ENCODE data around the gene PINLYP.
A peak's percentile ranks its signal among the peaks of the same experiment; 100 is the strongest.
"Not testable (repeated sequence)": the region's sequence is repeated elsewhere in the genome, so short reads cannot be mapped to it uniquely, and the experiment has no call there.

The PINLYP gene

DNA sequence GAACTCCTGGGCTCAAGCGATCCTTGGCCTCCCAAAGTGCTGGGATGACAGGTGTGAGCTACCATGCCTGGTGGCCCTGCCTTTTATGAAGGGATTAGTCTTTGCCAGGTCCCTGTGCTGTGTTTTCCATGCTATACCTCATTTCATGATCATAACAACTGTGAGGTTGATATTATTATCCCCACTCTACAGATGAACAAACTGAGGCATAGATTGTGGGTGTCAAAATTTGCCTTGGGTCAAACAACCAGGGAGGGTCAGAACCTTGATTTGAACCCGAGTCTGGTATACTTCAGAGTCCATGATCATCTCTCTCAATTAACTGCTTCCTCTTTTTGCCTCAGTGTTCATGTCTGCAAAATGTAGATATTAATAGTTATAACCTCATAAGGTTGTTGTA lies 6.9 kb downstream of the PINLYP start:
- no peak for DNase-seq (ENCODE audit: low spot score)

DNA sequence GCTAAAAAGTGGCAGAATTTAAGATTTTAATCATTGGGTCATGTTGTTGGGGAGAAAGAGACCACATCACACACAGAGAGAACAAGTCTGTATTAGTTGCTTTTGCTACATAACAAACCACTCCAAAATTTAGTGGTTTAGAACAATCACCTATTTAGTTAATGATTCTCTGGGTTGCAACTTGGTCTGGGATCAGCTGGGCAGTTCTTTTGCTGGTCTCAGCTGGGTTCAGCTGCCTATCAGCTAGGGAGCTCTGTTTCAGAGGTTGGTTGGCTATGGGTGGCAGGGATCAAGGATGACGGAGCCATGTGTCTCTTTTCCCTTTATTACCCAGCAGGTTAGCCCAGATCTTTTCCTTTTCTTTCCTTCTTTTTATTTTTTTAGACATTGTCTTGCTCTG lies 8.9 kb downstream of the PINLYP start:
- DNase-seq (ENCODE audit: low spot score): no peak

DNA sequence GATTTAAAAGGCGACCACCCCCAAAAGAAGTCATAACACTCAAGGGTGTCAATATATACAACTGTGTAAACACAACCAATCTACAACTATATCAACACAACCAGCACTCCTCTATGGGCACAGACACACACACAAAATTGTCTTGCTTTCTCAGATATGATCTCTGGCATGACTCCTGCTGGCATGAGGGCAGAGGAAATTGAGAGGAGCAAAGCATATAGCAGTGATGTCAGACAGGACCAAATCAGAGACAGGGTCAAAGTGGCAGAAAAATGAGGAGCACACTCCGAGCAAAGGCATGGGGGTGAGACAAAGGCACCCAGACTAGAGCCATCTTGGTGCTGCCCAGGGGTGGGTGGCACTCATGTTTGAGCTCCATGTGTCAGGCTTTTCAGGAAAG lies 10.7 kb downstream of the PINLYP start:
- no peak for DNase-seq (ENCODE audit: low spot score)

DNA sequence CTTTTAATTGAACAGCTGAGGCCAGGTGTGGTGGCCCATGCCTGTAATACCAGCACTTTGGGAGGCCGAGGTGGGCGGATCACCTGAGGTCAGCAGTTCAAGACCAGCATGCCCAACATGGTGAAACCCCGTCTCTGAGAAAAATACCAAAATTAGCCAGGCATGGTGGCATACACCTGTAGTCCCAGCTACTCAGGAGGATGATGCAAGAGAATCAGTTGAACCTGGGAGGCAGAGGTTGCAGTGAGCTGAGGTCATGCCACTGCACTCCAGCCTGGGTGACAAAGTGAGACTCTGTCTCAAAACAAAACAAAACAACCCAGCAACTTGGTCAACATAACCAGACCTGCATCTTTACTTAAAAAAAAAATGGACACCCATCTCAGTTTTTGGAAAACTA lies 11.4 kb downstream of the PINLYP start:
- not testable (repeated sequence) for DNase-seq (ENCODE audit: low spot score)

DNA sequence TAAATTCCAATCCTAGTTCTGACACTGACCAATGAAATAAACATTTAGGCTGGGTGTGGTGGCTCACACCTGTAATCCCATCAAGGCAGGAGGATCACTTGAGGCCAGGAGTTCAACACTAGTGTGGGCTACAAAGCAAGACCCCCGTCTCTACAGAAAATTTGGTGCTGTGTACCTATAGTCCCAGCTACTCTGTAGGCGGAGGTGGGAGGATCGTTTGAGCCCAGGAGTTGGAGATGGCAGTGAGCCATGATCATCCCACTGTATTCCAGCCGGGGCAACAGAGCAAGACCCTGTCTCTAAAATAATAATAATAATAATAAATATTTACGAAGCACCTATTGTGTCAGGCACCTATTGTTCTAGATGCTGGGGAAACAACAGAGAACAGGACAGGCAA lies 13.7 kb downstream of the PINLYP start:
- DNase-seq (ENCODE audit: low spot score): no peak

DNA sequence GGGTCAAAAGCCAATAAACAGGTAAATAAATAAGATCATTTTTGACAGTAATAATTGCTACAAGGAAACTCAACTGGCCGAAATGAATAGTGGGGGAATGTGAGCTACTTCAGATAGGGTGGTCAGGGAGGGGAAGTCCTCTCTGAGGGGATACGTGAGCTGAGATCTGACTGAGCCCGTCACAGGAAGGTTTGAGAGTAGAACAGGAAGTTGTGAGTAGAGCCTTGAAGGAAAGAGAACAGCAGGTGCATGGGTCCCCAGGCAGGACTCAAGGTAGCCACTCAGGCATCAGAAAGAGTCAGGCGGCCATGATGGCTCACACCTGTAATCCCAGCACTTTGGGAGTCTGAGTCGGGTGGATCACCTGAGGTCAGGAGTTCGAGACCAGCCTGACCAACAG lies 14.1 kb downstream of the PINLYP start:
- DNase-seq (ENCODE audit: low spot score): no peak

DNA sequence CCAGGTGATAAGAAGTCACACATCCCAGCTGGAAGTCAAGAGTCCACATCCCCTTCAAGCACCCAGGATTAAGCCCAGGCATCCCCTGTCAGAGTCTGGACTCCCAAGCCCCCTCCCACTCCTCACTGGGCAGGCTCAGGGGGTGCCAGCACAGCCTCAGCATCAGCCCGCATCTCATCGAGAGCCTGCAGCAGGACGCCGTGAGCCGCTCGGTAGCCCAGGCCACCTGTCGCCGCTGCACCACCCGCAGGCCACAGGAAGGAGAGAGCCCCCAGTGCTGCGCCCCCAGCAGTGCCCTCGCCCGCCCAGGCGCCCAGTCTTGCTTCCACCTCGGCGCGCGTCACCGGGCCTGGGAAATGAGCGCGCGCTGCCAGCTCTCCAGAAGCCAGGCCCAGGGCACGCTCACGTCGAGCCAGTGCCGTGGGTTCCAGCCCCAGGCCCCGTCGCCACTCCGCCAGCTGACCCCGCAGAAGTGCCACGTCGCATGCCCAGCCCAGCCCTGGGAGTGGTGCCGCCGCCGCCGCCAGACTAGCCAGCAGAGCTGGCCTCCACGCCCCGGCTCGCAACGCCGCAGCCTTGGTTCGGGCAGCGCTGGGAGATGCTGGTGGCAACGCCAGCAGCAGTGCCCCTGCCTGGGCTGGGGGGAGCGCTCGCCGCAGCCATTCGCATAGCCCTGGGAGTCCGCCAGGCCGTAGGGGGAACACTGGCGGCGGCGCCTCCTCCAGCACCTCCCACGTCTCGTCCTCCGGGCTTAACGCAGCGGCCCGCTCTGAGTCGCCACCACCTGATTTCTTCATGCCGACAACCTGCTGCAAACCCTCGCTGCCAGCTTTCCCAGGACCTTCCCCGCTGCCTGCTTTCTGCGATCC lies 16.5 kb downstream of the PINLYP start:
- no peak for DNase-seq (ENCODE audit: low spot score)

DNA sequence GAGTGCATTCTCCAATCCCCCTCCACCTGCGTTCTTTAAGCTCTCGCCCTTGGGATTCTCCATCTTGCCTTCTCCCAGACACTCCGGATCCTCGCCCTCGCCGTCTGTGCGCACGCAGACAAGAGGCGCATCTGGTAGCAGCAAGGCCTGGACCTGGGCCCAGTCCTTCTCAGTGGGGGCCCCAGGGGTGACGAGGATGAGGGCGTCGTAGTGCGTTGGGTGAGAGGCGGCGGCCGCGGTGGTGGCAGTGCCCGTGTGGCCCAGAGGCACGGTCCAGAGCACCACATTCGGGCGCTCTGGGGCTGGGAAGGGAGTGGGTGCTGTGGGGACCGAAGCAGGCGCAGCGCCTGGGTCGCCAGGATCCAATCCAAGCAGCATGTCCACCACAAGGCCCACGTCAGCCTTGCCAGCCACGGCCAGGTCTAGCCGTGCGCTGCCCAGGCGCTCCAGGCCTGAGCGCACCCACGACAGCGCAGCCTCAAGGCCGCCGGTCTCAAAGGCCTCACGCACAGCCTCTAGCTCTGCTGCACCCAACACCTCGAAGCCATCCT lies 17.3 kb downstream of the PINLYP start:
- DNase-seq (ENCODE audit: low spot score): no peak

DNA sequence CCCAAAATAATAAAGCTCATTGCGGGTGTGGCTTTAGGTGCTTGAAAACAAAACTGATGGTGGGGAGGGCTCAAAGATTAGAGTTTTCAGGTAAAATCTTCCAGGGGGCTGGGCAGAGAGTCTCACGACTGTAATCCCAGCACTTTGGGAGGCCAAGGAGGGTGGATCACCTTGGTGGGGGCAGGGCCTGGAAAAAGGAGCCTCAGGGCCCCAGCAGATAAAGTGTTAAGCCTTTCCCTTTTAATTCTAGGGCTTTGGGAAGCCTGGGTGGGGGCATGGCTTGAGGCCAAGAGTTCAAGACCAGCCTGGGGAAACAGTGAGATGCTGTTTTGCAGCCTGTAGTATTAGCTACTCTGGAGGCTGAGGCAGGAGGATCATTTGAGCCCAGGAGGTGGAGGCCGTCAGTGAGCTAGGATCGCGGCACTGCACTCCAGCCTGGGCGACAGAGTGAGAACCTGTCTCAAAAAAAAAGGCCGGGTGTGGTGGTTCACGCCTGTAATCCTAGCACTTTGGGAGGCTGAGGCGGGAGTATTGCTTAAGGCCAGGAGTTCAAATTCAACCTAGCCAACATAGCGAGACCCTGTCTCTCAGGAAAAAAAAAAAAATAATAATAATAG lies 18.6 kb downstream of the PINLYP start:
- no peak for DNase-seq (ENCODE audit: low spot score)

DNA sequence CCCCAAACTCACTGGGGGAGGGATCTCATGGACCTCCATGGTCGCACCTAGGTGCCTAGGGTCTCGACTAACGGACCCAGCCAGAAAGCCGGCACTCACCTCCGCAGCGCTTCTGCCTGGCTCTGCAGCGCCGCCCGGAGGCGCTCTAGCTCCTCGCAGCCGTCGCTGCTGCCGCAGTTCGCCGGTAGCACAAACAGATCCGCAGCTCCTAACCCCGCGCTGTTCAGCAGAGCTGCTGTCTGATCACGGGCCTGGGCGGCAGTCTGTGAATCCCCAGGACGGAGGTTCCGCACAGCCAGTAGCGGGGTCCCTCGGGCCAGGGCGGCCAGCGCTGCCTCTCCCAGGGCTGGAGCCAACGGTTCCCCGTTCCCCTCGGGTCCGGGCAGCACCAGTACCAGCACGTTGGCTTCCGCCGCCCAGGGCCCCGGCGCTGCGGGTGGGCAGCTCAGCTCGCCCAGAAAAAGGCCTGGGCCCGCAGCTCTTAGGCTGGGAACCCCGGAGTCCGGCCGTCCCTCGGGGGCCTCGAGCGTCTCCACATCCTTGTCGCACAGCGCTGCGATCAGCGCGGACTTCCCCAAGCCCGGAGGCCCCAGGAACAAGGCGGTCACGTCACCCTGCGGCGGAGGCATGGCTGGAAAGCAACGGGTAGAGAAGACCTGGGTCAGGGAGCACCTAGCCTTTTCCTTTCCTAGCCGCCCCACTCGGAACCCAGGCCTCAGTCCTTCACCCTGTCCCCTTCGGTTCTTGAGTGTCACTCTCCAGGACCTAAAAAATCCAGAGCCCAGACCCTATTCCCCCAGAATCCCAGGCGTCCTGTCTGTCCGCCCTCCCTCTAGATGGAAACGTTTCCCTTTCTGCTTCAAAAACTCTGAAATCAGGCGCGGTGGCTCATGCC lies 19.4 kb downstream of the PINLYP start:
- peak; percentile 73 for DNase-seq (ENCODE audit: low spot score)

DNA sequence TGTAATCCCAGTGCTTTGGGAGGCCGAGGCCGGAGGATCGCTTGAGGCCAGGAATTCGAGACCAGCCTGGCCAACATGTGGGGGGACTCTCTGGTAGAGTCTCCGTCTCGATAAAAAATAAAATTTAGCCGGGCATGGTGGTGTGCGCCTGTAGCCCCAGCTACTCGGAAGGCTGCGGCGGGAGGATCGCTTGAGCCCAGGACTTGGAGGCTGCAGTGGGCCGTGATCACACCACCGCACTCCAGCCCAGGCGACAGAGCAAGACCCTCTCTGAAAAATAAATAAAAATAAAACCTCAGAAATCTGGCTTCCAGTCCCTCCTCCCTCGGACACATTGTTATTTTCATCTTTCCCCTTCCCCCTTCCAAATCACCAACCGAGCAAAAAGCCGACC lies 20.0 kb downstream of the PINLYP start:
- DNase-seq (ENCODE audit: low spot score): no peak

DNA sequence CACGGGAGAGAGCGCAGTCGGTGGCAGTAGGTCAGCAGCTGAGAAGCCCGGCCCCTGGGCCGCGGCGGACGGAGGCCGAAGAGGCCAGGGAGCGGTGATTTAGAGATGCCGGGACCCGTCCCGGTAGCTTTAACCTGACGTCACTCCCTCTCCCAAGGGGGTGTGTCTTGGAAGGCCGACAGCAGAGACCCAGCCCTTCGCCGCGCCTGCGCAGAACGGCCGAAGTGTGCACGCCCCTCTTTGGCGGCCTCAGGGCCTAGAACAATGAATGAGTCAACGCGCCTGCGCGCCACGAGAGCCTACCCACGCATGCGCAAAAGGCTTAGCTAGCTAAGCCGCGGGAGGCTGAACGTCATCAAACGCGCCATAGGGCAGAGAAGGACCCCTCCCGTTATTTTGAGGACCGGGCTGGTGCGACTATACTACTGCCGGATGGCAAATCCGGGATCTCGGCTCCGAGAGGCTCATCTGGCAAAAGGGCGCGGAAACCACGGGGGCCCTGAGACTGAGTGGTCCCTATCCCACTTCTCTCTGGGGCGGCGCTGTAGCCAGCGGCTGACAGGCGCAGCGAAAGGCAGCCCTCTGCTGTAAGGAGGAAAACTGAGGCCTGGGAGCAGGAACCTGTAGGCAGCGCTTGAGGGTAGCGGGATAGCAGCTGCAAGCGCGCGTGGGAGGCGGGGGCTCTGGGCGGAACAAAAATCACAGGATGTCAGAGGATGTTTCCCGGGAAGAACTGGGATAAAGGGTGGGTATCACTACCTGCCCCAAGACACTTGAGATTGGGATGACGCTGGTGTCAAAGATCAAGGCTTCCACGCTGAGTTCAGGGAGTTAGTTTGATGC lies 20.6 kb downstream of the PINLYP start, which contains the start of the genes IRGQ and ZNF576:
TSS of gene IRGQ (minus strand) at position 136 of the 843 bp plus-strand sequence. CDS start 796 bp downstream, outside the sequence.
TSS of gene ZNF576 (plus strand) at position 597 of the 843 bp plus-strand sequence. CDS start 514 bp downstream, outside the sequence.
- peak; percentile 100 for DNase-seq (ENCODE audit: low spot score)

DNA sequence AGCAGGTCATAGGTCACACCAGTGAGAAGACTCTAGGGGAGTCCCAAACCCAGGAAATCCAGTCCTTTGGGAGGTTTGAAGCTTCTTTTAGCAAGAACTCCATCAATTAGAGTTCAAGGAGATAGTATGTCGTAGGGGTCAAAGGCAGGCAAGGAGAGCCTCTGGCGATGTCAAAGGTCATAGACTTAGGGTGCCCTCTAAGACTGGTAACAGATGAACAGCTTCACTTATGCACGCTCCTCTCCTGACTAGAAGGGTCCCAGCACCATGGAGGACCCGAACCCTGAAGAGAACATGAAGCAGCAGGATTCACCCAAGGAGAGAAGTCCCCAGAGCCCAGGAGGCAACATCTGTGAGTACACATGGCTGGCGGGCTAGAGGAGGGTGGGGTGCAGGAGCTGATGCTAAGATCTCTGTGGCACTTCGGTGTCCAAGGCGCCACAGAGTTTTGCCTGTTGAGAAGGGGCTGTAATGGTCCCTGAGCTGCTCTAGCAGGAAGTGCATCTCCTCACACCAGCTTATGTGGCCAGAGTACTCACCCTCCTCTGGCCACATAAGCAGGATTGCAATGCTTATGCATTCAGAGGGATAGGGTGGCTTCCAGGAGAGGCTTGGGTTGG lies 21.4 kb downstream of the PINLYP start:
- DNase-seq (ENCODE audit: low spot score): no peak

DNA sequence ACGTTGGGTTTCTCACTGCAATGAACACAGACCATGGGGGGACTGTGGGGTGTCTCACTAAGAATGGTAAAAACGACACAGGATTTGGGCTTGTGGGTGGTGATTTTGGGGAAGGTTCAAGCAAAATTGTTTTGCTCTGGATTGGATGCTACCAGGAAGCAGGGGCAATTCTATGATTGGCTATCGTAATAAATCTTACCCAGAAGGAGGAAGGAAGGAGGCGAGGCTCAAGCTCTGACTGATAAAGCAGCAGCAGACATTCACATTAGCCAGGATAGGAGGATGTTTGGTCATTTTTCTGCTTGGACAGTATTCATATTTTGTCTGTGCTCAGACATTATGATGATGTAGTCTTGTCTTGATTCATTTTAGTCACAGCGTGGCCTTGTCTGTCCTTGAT lies 22.3 kb downstream of the PINLYP start:
- DNase-seq (ENCODE audit: low spot score): no peak

DNA sequence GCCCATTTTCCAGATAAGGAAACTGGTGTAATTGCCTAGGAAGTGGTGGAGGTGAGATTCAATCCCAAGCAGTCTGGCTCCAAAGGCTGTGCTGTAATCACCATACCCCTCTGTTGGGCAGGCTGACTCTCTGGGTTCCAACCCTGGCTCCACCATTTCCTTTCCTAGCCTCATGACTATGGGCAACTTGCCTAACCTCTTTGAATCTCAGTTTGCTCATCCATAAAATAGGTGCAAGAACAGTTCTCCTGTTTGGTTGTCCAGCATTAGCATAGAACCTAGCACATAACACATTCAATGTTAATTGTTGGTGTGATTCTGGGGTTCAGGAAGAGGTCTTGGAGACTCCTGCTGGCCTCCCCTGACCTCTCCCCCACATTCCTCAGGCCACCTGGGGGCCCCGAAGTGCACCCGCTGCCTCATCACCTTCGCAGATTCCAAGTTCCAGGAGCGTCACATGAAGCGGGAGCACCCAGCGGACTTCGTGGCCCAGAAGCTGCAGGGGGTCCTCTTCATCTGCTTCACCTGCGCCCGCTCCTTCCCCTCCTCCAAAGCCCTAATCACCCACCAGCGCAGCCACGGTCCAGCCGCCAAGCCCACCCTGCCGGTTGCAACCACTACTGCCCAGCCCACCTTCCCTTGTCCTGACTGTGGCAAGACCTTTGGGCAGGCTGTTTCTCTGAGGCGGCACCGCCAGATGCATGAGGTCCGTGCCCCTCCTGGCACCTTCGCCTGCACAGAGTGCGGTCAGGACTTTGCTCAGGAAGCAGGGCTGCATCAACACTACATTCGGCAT lies 23.0 kb downstream of the PINLYP start:
- DNase-seq (ENCODE audit: low spot score): no peak

DNA sequence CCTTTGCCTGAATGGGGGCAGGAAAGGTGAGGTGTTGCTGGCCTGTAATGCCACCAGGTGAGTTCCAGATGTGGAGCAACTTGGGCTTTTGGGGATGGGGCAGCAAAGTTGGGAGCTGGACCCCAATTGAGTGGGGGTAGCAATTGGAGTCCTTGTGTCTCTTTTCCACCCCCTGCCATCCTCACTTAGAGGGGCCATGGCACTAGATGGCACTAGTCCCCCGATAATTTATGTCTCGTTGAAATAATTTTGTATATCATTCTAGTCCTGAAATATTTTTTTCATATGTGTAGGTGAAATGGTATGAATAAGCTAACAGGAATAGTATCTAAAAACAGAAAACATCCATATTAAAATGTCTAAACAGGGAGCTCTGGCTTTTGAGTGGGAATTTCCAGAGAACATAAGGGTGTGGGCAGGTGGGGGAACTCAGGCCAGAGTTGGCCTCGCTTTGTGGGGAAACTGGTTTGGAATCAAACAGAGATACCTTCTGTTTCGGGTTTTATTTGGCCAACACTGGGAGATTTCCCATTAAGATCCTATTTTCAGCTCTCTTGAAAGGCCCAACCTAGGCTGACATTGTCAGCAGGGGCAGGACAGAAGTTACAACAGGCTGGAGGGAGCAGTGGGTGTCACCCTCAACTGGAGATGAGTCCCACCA lies 24.2 kb downstream of the PINLYP start:
- no peak for DNase-seq (ENCODE audit: low spot score)

DNA sequence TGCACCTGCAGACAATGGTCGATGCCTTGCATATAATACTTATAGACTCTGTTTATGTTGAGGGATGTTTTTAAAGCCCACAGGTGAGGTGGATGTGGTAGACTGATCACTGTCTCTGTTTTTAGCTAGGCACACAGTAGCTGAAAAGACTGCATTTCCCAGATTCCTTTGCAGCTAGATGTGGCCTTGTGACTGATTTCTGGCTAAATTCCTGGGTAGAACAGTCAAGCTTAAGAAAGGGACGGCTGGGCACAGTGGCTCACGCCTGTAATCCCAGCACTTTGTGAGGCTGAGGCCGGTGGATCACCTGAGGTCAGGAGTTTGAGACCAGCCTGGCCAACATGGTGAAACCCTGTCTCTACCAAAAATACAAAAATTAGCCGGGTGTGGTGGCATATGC lies 24.7 kb downstream of the PINLYP start:
- not testable (repeated sequence) for DNase-seq (ENCODE audit: low spot score)

DNA sequence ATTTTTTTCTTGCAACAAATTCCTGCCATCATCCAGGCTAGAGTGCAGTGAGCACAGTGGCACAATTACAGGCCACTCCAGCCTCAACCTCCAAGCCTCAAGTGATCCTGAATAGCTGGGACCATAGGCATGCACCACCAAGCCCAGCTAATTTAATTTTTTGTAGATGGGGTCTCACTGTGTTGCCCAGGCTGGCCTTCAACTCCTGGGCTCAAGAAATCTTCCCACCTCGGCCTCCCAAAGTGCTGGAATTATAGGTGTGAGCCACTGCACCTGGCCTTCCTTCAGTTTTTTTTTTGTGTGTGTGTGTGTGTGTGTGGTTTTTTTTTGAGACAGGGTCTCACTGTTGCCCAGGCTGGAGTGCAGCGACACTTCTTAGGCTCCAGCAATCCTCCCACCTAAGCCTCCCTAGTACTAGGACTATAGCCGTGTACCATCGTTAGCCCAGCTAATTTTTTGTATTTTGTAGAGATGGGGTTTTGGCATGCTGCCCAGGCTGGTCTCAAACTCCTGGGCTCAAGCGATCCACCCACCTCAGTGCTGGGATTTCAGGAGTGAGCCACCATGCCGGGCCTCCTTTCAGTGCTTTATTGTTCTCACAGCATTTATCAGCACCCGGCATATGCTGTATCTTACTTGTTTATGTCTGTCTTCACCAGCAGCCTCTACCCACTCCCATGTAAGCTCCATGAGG lies 30.4 kb downstream of the PINLYP start:
- DNase-seq (ENCODE audit: low spot score): no peak

All from left forelimb (tissue), 1 donor.